SU-DHL-6 (cell line): Measurements from ENCODE around the gene ANKRD63.

Experiments
- CTCF ChIP-seq: fragments of 200-600 bp; sonication (generic); IDR thresholded peaks from one replicate; pipeline ENCODE4 v1.5.1; 2017; ENCODE audit warnings: antibody characterized with exemption, mild to moderate bottlenecking, low read length, moderate library complexity; ENCODE audit not compliant: insufficient read depth, poor library complexity, severe bottlenecking
- EZH2phosphoT487 ChIP-seq: fragments of 200-600 bp; sonication (generic), shearing (Covaris generic); conservative IDR thresholded peaks from 2 replicates; pipeline ENCODE4 v1.6.1; 2018; ENCODE audit warnings: mild to moderate bottlenecking, antibody characterized with exemption, low read length, moderate library complexity, mixed read lengths

- TF ChIP-seq CTCF (no peak), EZH2phosphoT487 (no peak)
These were observed 42.1 kb downstream of the ANKRD63 start for GRCh38 chr15:40240619-40241221.
